Measurements from ENCODE around the gene LKAAEAR1. TPM values are rescaled to one million over a fixed set of nuclear protein-coding genes. Genes with fewer than 3 reads are reported as not detected.

The LKAAEAR1 gene
- total and polyA plus RNA-seq, 2 of the 13 experiments (the other 11 are each of a cell fraction or from before 2014, with no cell fraction given): not detected

GRCh38 chr20:64105846-64106434 is 21.7 kb upstream of the LKAAEAR1 start (continued):
- TF ChIP-seq CREB1 (IDR thresholded peaks at IDR 0.05) (peak; percentile 93), CREB1 (CRISPR knock-in tag; IDR thresholded peaks at IDR 0.05) (no peak), TAF1 (CRISPR knock-in tag; IDR thresholded peaks at IDR 0.05) (0 out of 2 replicates have a peak, but pooled peaks have one; percentile 21)
- TF ChIP-seq, protein P1, sequence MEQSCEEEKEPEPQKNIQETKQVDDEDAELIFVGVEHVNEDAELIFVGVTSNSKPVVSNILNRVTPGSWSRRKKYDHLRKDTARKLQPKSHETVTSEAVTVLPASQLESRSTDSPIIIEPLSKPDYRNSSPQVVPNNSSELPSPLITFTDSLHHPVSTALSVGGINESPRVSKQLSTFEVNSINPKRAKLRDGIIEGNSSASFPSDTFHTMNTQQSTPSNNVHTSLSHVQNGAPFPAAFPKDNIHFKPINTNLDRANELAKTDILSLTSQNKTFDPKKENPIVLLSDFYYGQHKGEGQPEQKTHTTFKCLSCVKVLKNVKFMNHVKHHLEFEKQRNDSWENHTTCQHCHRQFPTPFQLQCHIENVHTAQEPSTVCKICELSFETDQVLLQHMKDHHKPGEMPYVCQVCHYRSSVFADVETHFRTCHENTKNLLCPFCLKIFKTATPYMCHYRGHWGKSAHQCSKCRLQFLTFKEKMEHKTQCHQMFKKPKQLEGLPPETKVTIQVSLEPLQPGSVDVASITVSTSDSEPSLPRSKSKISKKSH (CRISPR knock-in tag; IDR thresholded peaks at IDR 0.05; ENCODE audit: borderline replicate concordance): 0 out of 2 replicates have a peak, but pooled peaks have one; percentile 38
- TF ChIP-seq, protein P2, sequence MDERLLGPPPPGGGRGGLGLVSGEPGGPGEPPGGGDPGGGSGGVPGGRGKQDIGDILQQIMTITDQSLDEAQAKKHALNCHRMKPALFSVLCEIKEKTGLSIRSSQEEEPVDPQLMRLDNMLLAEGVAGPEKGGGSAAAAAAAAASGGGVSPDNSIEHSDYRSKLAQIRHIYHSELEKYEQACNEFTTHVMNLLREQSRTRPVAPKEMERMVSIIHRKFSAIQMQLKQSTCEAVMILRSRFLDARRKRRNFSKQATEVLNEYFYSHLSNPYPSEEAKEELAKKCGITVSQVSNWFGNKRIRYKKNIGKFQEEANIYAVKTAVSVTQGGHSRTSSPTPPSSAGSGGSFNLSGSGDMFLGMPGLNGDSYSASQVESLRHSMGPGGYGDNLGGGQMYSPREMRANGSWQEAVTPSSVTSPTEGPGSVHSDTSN (CRISPR knock-in tag; IDR thresholded peaks at IDR 0.05): no peak

DNA sequence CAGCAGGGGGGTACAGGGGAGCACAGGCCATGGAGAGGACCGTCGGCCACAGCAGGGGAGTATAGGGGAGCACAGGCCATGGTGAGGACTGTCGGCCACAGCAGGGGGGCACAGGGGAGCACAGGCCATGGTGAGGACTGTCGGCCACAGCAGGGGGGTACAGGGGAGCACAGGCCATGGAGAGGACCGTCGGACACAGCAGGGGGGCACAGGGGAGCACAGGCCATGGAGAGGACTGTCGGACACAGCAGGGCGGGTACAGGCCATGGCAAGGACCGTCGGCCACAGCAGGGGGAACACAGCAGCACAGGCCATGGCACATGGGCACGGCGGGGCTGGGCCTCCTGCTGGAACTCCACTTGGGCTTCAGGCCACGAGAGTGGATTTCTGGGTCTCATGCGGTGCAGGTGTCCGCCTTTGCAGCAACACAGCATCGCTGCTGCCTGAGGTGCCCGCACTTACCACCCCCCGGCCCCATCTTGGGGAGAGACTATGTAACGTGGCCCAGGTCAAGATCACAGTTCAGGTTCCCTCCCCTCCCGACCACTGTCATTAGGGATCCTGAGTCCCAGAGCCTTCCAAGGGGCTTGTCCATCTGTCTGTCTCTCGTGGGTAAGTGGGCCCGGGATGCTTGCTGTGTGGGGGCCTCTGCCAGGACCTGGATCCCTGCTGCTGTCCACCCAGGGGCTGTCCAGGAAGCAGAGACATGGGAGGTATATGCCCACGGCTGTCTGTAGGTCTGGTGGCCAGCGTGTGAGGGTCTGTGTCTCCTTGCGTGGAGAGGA is 20.7 kb upstream of the LKAAEAR1 start:
- ATAC-seq (no peak), DNase-seq (ENCODE audit: low spot score) (no peak), FAIRE-seq (no peak)
- WGBS (ENCODE audit: low lambda C conversion rate): 41% methylated on average over 23 of the region's 25 CpGs
- in situ Hi-C loops (cut with HindIII; ENCODE audit: extremely low pct_ligation_motif_present, low pct_unique_long_range_greater_than_20kb) (no loop called here), intact Hi-C loops (cut with micrococcal nuclease; ENCODE audit: unreplicated experiment) (no loop called here)
- Histone ChIP-seq H3K9ac (ENCODE audit: insufficient read depth, low read depth, low read length) (no peak overlapping the region), H3K27me3 (ENCODE audit: control insufficient read depth in 1 of 2, insufficient read depth in 2 of 2, low read length in 2 of 2) (peaks cover 45 to 89% of the 10 kb centered on the region in 2 experiments), H3K4me3 (replicated peaks in 1 of 3; ENCODE audit: insufficient read depth in 1 of 3, low read depth in 2 of 3, low read length in 3 of 3) (no peak overlapping the region), H3K9me3 (ENCODE audit: low read length) (no peaks in the 10 kb centered on the region), H3K36me3 (replicated peaks in 1 of 2; ENCODE audit: control insufficient read depth in 1 of 2, insufficient read depth in 2 of 2, low read length in 2 of 2) (no peaks in the 10 kb centered on the region), H3K27ac (ENCODE audit: extremely low read length, insufficient read depth, low read length) (no peak overlapping the region), H4K20me1 (ENCODE audit: insufficient read depth, low read length) (peaks cover 3% of the 10 kb centered on the region; the same call in 1 of the 2 replicates), H3K79me2 (ENCODE audit: insufficient read depth, low read length) (no peaks in the 10 kb centered on the region), H3K4me2 (ENCODE audit: low read depth, low read length) (no peak overlapping the region), H3K4me1 (ENCODE audit: insufficient read depth, low read length) (no peaks in the 10 kb centered on the region), H2AFZ (ENCODE audit: low read length) (no peak overlapping the region)
- ChIA-PET CTCF (ENCODE audit: low intra/inter-chr PET ratio, low total read pairs) (no interaction called here), POLR2A (no interaction called here)
- BruUV-seq (replicated peaks): no TSS peak
- no peak for TF ChIP-seq ZNF790 (CRISPR knock-in tag; IDR thresholded peaks at IDR 0.05; ENCODE audit: borderline replicate concordance)
- no peak for TF ChIP-seq MTA1 (CRISPR knock-in tag; IDR thresholded peaks at IDR 0.05; ENCODE audit: borderline replicate concordance)
- no peak for TF ChIP-seq ZNF296 (CRISPR knock-in tag; conservative IDR thresholded peaks at IDR 0.05)
- TF ChIP-seq ZNF263 (CRISPR knock-in tag; IDR thresholded peaks at IDR 0.05): peak; percentile 52; the same call in 1 of the 2 replicates
- TF ChIP-seq TSC22D2 (CRISPR knock-in tag; IDR thresholded peaks at IDR 0.05; ENCODE audit: borderline replicate concordance): no peak
- TF ChIP-seq ONECUT2 (CRISPR knock-in tag; IDR thresholded peaks at IDR 0.05): no peak

Data from HepG2 (cell line).